ENCODE measurements around the gene DDX6. TPM values are rescaled to one million over a fixed set of nuclear protein-coding genes. Genes with fewer than 3 reads are reported as not detected.

The DDX6 gene
- total and polyA plus RNA-seq, 2 donors (not counting 1 experiment from before 2014, with no cell fraction given) = 36.7 to 255 TPM

GRCh38 chr11:118799372-118799771 lies 8.4 kb upstream of the DDX6 start:
- ATAC-seq (ENCODE audit: low read depth) = no peak
- H3K4me1 Mint-ChIP-seq = peaks cover 29% of the 10 kb centered on the region
- no peaks in the 10 kb centered on the region for H4K20me1 ChIP-seq (ENCODE audit: control insufficient read depth, insufficient read depth, low read length, poor library complexity, severe bottlenecking)
- H3K79me2 ChIP-seq (ENCODE audit: control insufficient read depth, insufficient read depth, low read length) = peaks cover 10% of the 10 kb centered on the region
- intact Hi-C loops (cut with micrococcal nuclease) = no loop called here
- H3K4me3 ChIP-seq (ENCODE audit: control extremely low read depth in 1 of 5, extremely low read depth in 1 of 5, insufficient read depth in 1 of 5, low read depth in 2 of 5, low read length in 4 of 5) = no peak overlapping the region
- no peak overlapping the region for H3K9ac ChIP-seq (ENCODE audit: low read length)
- ChIA-PET CTCF (interaction anchor here (0.9 to 1.4 kb wide), 3 partner anchors 10 to 58 kb away, joined by 3 read pairs; no protein-coding TSS in a partner anchor), POLR2A (interaction anchor here (0.6 kb wide), 2 partner anchors 9 to 106 kb away, joined by 3 to 11 read pairs; partner anchors contain the start of gene DDX6)
- no peak overlapping the region for H2AFZ ChIP-seq (ENCODE audit: insufficient read depth, low read depth, low read length, poor library complexity, severe bottlenecking)
- no peaks in the 10 kb centered on the region for H3K27me3 Mint-ChIP-seq
- no peak overlapping the region for H3K4me2 ChIP-seq (replicated peaks; ENCODE audit: low read depth, low read length, poor library complexity, severe bottlenecking)
- H3K4me3 Mint-ChIP-seq = no peak overlapping the region
- no peak overlapping the region for H3K27ac ChIP-seq (ENCODE audit: low read length in 2 of 2)
- H3K4me1 ChIP-seq (ENCODE audit: control insufficient read depth in 2 of 2, insufficient read depth in 2 of 2, low read length in 2 of 2) = peaks cover 8 to 12% of the 10 kb centered on the region in 2 donors
- no peaks in the 10 kb centered on the region for H3K27me3 ChIP-seq (replicated peaks in 1 of 4; ENCODE audit: control extremely low read depth in 1 of 4, control insufficient read depth in 3 of 4, insufficient read depth in 4 of 4, low read length in 3 of 4)
- no peak for DNase-seq
- no peaks in the 10 kb centered on the region for H3K36me3 ChIP-seq (replicated peaks in 1 of 2; ENCODE audit: control extremely low read depth in 1 of 2, control insufficient read depth in 1 of 2, extremely low read depth in 1 of 2, insufficient read depth in 2 of 2, low read length in 1 of 2)
- H3K9me3 ChIP-seq (ENCODE audit: control extremely low read depth in 1 of 3, control insufficient read depth in 2 of 3, insufficient read depth in 1 of 3, low read length in 2 of 3) = no peaks in the 10 kb centered on the region
- no peak for TF ChIP-seq CTCF (IDR thresholded peaks at IDR 0.05)
- TF ChIP-seq EZH2 (IDR thresholded peaks at IDR 0.05; ENCODE audit: borderline replicate concordance, insufficient read depth, low read depth, low read length, poor library complexity, severe bottlenecking) = no peak
- H3K9me3 Mint-ChIP-seq (ENCODE audit: insufficient read depth) = no peaks in the 10 kb centered on the region
- no peak overlapping the region for H3K27ac Mint-ChIP-seq

GRCh38 chr11:118797510-118797909 lies 6.5 kb upstream of the DDX6 start:
- Histone ChIP-seq H3K4me2 (replicated peaks; ENCODE audit: low read depth, low read length, poor library complexity, severe bottlenecking) (no peak overlapping the region), H3K79me2 (ENCODE audit: control insufficient read depth, insufficient read depth, low read length) (peaks cover 6% of the 10 kb centered on the region), H3K4me1 (ENCODE audit: control insufficient read depth in 2 of 2, insufficient read depth in 2 of 2, low read length in 2 of 2) (peaks cover 9 to 10% of the 10 kb centered on the region in 2 donors), H3K27ac (ENCODE audit: low read length in 2 of 2) (no peak overlapping the region), H2AFZ (ENCODE audit: insufficient read depth, low read depth, low read length, poor library complexity, severe bottlenecking) (no peak overlapping the region), H4K20me1 (ENCODE audit: control insufficient read depth, insufficient read depth, low read length, poor library complexity, severe bottlenecking) (no peaks in the 10 kb centered on the region), H3K9me3 (ENCODE audit: control extremely low read depth in 1 of 3, control insufficient read depth in 2 of 3, insufficient read depth in 1 of 3, low read length in 2 of 3) (no peaks in the 10 kb centered on the region), H3K36me3 (replicated peaks in 1 of 2; ENCODE audit: control extremely low read depth in 1 of 2, control insufficient read depth in 1 of 2, extremely low read depth in 1 of 2, insufficient read depth in 2 of 2, low read length in 1 of 2) (no peaks in the 10 kb centered on the region), H3K4me3 (ENCODE audit: control extremely low read depth in 1 of 5, extremely low read depth in 1 of 5, insufficient read depth in 1 of 5, low read depth in 2 of 5, low read length in 4 of 5) (no peak overlapping the region), H3K27me3 (replicated peaks in 1 of 4; ENCODE audit: control extremely low read depth in 1 of 4, control insufficient read depth in 3 of 4, insufficient read depth in 4 of 4, low read length in 3 of 4) (no peaks in the 10 kb centered on the region), H3K9ac (ENCODE audit: low read length) (no peak overlapping the region)
- no peak overlapping the region for H3K4me3 Mint-ChIP-seq
- peaks cover 24% of the 10 kb centered on the region for H3K4me1 Mint-ChIP-seq
- ChIA-PET POLR2A (no interaction called here), CTCF (no interaction called here)
- DNase-seq (no peak), ATAC-seq (ENCODE audit: low read depth) (no peak)
- intact Hi-C loops (cut with micrococcal nuclease) = no loop called here
- H3K27me3 Mint-ChIP-seq = no peaks in the 10 kb centered on the region
- no peaks in the 10 kb centered on the region for H3K9me3 Mint-ChIP-seq (ENCODE audit: insufficient read depth)
- TF ChIP-seq EZH2 (IDR thresholded peaks at IDR 0.05; ENCODE audit: borderline replicate concordance, insufficient read depth, low read depth, low read length, poor library complexity, severe bottlenecking) = no peak
- no peak overlapping the region for H3K27ac Mint-ChIP-seq
- WGBS (ENCODE audit: insufficient coverage) = 98% methylated on average over 7 of the region's 11 CpGs

Measured in B cell (primary cell).